HEK293 (cell line): ENCODE results near the gene BLOC1S3.

Experiments
- CTCF ChIA-PET: fragments of 350-600 bp; formaldehyde crosslinking; extraction: SDS; loops from one replicate; lab custom pipeline; 2021; ENCODE audit warnings: antibody characterized with exemption; lab: Yijun Ruan, JAX
- POLR2A ChIA-PET: fragments of 300-600 bp; formaldehyde crosslinking; extraction: SDS; loops from one replicate; lab custom pipeline; 2020; ENCODE audit warnings: antibody characterized with exemption, inconsistent platforms; lab: Yijun Ruan, JAX
- H3K27ac ChIP-seq: fragments of 200-500 bp; sonication (Bioruptor generic); 2 replicates; pipeline ENCODE4 v1.5.1; 2014; ENCODE audit warnings: low read depth, low read length, control low read depth, inconsistent platforms; ENCODE audit errors: extremely low read depth
- H3K36me3 ChIP-seq, 2 experiments: fragments of 200-500 bp in 1 of 2; sonication (Bioruptor generic) in 1 of 2; 1 replicate in 1 of 2; 2 replicates in 1 of 2; pipeline ENCODE4 v1.5.1; 2014 to 2017; ENCODE audit warnings: inconsistent platforms in 2 of 2, low read length in 2 of 2; ENCODE audit not compliant: control insufficient read depth in 2 of 2, insufficient read depth in 1 of 2
- H3K4me1 ChIP-seq: fragments of 200-500 bp; sonication (Bioruptor generic); 2 replicates; pipeline ENCODE4 v1.5.1; 2014; ENCODE audit warnings: mild to moderate bottlenecking, low read length, inconsistent platforms; ENCODE audit not compliant: control insufficient read depth, insufficient read depth
- H3K4me3 ChIP-seq: 2 replicates; pipeline ENCODE4 v1.5.1; 2011; ENCODE audit warnings: low read depth, mild to moderate bottlenecking, control low read depth, low read length, moderate library complexity
- H3K9me3 ChIP-seq: fragments of 200-500 bp; sonication (Bioruptor generic); 2 replicates; pipeline ENCODE4 v1.5.1; 2014; ENCODE audit warnings: low read depth, low read length, inconsistent platforms; ENCODE audit not compliant: control insufficient read depth, insufficient read depth
- GLI2 ChIP-seq: fragments of 450-650 bp; formaldehyde crosslinking; IDR thresholded peaks from 2 replicates; pipeline ENCODE4; 2017; ENCODE audit warnings: missing biosample characterization, missing genetic modification characterization, low read depth, borderline replicate concordance
- KLF8 ChIP-seq: fragments of 450-650 bp; formaldehyde crosslinking; IDR thresholded peaks from 2 replicates; pipeline ENCODE4 v1.5.1; 2016; ENCODE audit warnings: missing biosample characterization, missing genetic modification characterization
- ZIC2 ChIP-seq: fragments of 450-650 bp; formaldehyde crosslinking; IDR thresholded peaks from 2 replicates; pipeline ENCODE4 v1.5.1; 2016; ENCODE audit warnings: missing biosample characterization, missing genetic modification characterization
- ZNF140 ChIP-seq: fragments of 450-650 bp; formaldehyde crosslinking; IDR thresholded peaks from 2 replicates; pipeline ENCODE4 v1.5.1; 2016; ENCODE audit warnings: missing biosample characterization, missing genetic modification characterization
- ZNF366 ChIP-seq: fragments of 450-650 bp; formaldehyde crosslinking; conservative IDR thresholded peaks from 2 replicates; pipeline ENCODE4 v1.5.1; 2016; ENCODE audit warnings: missing biosample characterization, missing genetic modification characterization
- ZNF600 ChIP-seq: fragments of 450-650 bp; formaldehyde crosslinking; IDR thresholded peaks from 2 replicates; pipeline ENCODE4 v1.5.1; 2016; ENCODE audit warnings: missing biosample characterization, missing genetic modification characterization
- ZNF664 ChIP-seq: fragments of 450-650 bp; formaldehyde crosslinking; IDR thresholded peaks from 2 replicates; pipeline ENCODE4 v1.5.1; 2016; ENCODE audit warnings: missing biosample characterization, missing genetic modification characterization
- TF ChIP-seq, protein P1 (sequence below): fragments of 450-650 bp; formaldehyde crosslinking; IDR thresholded peaks from 2 replicates; pipeline ENCODE4 v1.5.1; 2016; ENCODE audit warnings: missing biosample characterization, missing genetic modification characterization
- TF ChIP-seq, protein P2 (sequence below): fragments of 450-650 bp; formaldehyde crosslinking; IDR thresholded peaks from 2 replicates; pipeline ENCODE4 v1.5.1; 2016; ENCODE audit warnings: missing biosample characterization, missing genetic modification characterization
- TF ChIP-seq, protein P3 (sequence below): fragments of 450-650 bp; formaldehyde crosslinking; IDR thresholded peaks from 2 replicates; pipeline ENCODE4 v1.5.1; 2016; ENCODE audit warnings: missing biosample characterization, missing genetic modification characterization
- TF ChIP-seq, protein P4 (sequence below): fragments of 450-650 bp; formaldehyde crosslinking; IDR thresholded peaks from 2 replicates; pipeline ENCODE4 v1.5.1; 2016; ENCODE audit warnings: missing biosample characterization, missing genetic modification characterization, low read depth

Gene BLOC1S3

DNA sequence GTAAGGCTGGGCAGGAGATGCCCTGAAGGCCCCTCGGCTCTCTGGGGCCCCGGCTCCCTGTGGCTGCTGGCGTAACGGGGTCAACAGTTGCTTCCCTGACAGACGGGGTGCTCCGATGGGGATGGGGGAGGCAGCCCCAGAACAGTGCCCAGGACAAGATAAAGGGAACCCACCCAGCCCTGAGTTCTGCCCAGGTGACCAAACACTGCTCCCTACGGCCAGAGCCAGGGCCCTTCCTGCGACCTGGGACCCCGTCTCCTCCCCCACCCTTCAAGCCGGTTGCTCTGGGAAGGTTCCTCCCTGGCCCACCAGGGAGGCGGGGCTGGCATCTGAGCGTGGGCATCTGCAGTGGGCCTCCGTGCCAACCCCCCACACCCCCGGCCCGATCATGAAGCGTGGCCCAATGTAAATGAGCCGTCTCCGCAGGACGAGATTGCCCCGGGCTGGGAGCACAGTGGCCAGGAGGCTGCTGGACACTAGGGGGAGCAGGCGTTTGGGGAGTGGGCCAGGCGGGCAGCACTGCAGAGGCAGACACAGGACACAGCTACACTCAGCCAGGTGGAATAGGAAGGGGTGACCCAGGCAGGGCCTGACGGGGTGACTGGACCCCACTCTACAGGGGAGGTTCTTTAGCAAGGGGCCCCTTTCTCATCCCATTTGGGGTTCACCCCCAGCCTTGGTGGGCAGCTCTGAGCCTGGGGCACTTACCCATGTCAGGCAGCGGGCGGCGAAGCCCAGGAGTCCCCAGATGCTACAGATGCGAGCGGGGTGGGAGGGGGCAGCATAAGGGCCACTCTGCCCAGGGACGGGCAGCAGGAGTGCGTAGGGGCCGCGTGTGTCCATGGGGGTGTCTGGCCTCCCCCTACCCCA is 16.6 kb upstream of the BLOC1S3 start (continued):
- no peak for TF ChIP-seq ZNF140
- TF ChIP-seq, protein P1, sequence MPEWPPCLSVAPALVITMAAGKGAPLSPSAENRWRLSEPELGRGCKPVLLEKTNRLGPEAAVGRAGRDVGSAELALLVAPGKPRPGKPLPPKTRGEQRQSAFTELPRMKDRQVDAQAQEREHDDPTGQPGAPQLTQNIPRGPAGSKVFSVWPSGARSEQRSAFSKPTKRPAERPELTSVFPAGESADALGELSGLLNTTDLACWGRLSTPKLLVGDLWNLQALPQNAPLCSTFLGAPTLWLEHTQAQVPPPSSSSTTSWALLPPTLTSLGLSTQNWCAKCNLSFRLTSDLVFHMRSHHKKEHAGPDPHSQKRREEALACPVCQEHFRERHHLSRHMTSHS (tag by site-specific recombination), result no peak
- TF ChIP-seq ZNF600 (tag by site-specific recombination), result no peak
- no peak for TF ChIP-seq ZIC2 (tag by site-specific recombination)
- TF ChIP-seq, protein P2, sequence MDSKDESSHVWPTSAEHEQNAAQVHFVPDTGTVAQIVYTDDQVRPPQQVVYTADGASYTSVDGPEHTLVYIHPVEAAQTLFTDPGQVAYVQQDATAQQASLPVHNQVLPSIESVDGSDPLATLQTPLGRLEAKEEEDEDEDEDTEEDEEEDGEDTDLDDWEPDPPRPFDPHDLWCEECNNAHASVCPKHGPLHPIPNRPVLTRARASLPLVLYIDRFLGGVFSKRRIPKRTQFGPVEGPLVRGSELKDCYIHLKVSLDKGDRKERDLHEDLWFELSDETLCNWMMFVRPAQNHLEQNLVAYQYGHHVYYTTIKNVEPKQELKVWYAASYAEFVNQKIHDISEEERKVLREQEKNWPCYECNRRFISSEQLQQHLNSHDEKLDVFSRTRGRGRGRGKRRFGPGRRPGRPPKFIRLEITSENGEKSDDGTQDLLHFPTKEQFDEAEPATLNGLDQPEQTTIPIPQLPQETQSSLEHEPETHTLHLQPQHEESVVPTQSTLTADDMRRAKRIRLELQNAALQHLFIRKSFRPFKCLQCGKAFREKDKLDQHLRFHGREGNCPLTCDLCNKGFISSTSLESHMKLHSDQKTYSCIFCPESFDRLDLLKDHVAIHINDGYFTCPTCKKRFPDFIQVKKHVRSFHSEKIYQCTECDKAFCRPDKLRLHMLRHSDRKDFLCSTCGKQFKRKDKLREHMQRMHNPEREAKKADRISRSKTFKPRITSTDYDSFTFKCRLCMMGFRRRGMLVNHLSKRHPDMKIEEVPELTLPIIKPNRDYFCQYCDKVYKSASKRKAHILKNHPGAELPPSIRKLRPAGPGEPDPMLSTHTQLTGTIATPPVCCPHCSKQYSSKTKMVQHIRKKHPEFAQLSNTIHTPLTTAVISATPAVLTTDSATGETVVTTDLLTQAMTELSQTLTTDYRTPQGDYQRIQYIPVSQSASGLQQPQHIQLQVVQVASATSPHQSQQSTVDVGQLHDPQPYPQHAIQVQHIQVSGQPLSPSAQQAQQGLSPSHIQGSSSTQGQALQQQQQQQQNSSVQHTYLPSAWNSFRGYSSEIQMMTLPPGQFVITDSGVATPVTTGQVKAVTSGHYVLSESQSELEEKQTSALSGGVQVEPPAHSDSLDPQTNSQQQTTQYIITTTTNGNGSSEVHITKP (tag by site-specific recombination), result no peak
- no peak for TF ChIP-seq ZNF366 (tag by site-specific recombination)

DNA sequence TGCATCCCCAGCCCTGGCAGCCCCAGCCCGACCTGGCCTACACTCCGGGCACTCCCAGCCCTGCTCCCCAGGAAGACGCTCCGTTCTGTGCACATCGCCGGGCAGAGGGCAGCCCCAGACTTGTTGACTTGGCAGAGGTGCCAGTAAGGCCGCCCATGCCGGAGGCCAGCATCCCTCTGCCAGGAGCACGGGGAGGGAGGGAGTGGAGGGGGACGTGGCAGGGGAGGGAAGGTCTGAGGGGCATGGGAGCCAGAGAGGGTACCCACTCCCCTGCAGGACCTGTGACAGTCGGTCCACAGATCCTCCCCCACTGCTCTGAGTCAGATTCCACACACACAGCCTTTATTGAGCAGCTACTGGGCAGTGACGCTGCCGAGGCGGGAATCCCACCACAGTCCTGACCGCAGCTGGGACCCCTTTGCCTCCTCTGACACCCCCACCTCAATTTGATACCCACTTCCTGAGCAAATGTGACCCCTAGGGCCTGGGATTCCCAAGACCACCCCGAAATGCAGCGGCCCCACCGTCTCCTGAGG is 15.9 kb upstream of the BLOC1S3 start:
- H3K4me1 ChIP-seq, result no peaks in the 10 kb centered on the region
- no peak overlapping the region for H3K4me3 ChIP-seq
- no peaks in the 10 kb centered on the region for H3K9me3 ChIP-seq
- POLR2A ChIA-PET, result no interaction called here
- CTCF ChIA-PET, result interaction anchor here (0.9 kb wide), 1 partner anchor 164 kb away, joined by 3 read pairs; no protein-coding TSS in a partner anchor
- TF ChIP-seq ZNF664 (tag by site-specific recombination) (peak; percentile 91), GLI2 (tag by site-specific recombination) (no peak), KLF8 (tag by site-specific recombination) (no peak)
- TF ChIP-seq, protein P3, sequence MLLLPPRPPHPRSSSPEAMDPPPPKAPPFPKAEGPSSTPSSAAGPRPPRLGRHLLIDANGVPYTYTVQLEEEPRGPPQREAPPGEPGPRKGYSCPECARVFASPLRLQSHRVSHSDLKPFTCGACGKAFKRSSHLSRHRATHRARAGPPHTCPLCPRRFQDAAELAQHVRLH (tag by site-specific recombination), result no peak
- TF ChIP-seq, protein P4, sequence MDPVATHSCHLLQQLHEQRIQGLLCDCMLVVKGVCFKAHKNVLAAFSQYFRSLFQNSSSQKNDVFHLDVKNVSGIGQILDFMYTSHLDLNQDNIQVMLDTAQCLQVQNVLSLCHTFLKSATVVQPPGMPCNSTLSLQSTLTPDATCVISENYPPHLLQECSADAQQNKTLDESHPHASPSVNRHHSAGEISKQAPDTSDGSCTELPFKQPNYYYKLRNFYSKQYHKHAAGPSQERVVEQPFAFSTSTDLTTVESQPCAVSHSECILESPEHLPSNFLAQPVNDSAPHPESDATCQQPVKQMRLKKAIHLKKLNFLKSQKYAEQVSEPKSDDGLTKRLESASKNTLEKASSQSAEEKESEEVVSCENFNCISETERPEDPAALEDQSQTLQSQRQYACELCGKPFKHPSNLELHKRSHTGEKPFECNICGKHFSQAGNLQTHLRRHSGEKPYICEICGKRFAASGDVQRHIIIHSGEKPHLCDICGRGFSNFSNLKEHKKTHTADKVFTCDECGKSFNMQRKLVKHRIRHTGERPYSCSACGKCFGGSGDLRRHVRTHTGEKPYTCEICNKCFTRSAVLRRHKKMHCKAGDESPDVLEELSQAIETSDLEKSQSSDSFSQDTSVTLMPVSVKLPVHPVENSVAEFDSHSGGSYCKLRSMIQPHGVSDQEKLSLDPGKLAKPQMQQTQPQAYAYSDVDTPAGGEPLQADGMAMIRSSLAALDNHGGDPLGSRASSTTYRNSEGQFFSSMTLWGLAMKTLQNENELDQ (tag by site-specific recombination), result no peak
- TF ChIP-seq, protein P2 (tag by site-specific recombination), result no peak
- TF ChIP-seq, all 188 proteins: peak for 1
- H3K36me3 ChIP-seq, result no peaks in the 10 kb centered on the region
- H3K27ac ChIP-seq, result no peak overlapping the region; the same call in 1 of the 2 replicates
